Sigmoid colon (tissue), 7 donors: ENCODE results near the gene AGL. TPM values are rescaled to one million over a fixed set of nuclear protein-coding genes. Genes with fewer than 3 reads are reported as not detected.

ENCODE experiments used
- DNase-seq: peaks from one replicate; pipeline ENCODE4 v3.0.0-alpha.2; 2019
- H3K27ac ChIP-seq, 4 donors: fragments of 200-600 bp; sonication (generic); one replicate each; pipeline ENCODE4 v1.5.1; 2016 to 2019; ENCODE audit warnings: mild to moderate bottlenecking in 1 of 4
- H3K27me3 ChIP-seq, 3 donors: fragments of 200-600 bp; sonication (generic); one replicate each; pipeline ENCODE4 v1.5.1; 2019; ENCODE audit warnings: mild to moderate bottlenecking in 1 of 3
- H3K36me3 ChIP-seq, 4 donors: fragments of 200-600 bp; sonication (generic); one replicate each; pipeline ENCODE4 v1.5.1; 2016 to 2019
- H3K4me1 ChIP-seq, 4 donors: fragments of 200-600 bp; sonication (generic); one replicate each; pipeline ENCODE4 v1.5.1; 2017 to 2019
- H3K4me3 ChIP-seq, 4 donors: fragments of 200-600 bp; sonication (generic); one replicate each; pipeline ENCODE4 v1.5.1; 2017 to 2019; ENCODE audit warnings: mild to moderate bottlenecking in 2 of 4, moderate library complexity in 1 of 4
- H3K9me3 ChIP-seq, 4 donors: fragments of 200-600 bp in 3 of 4; sonication (generic) in 3 of 4; one replicate each; pipeline versions ENCODE4 v1.5.1 to v1.6.1; 2013 to 2019
- EP300 ChIP-seq, 4 donors: sonication (generic); formaldehyde crosslinking; IDR thresholded peaks; one replicate each; pipeline ENCODE4 v1.6.1; 2017; ENCODE audit warnings: antibody characterized with exemption in 4 of 4
- POLR2A ChIP-seq, 2 donors: fragments of 450-650 bp; IDR thresholded peaks; one replicate each; pipeline ENCODE4 v1.6.1; 2016; ENCODE audit warnings: antibody characterized with exemption in 2 of 2, mild to moderate bottlenecking in 2 of 2, moderate library complexity in 2 of 2
- POLR2AphosphoS5 ChIP-seq, 4 donors: sonication (generic); formaldehyde crosslinking; IDR thresholded peaks; one replicate each; pipeline ENCODE4 v1.6.1; 2017; ENCODE audit warnings: antibody characterized with exemption in 4 of 4
- WGBS, 2 donors: extraction: QIAGEN DNeasy Blood & Tissue Kit; methylation state at CpG; one replicate each; pipeline ENCODE4 v1.1.7; 2013; 5-methylcytosine and 5-hydroxymethylcytosine counted together
- intact Hi-C: fragments of 100-400 bp; cut with DNase I; formaldehyde crosslinking; loops from one replicate; pipeline ENCODE4 v1.15.1; 2023
- polyA plus RNA-seq, 3 donors: library from polyadenylated mRNA; stranded (reverse); fragments of 200-250 nt; gene quantifications; one replicate each; pipeline ENCODE4 v1.2.3, GENCODE V29; 2013
- total RNA-seq, 4 donors: library from RNA; depleted of rRNA; stranded (reverse); fragments of >200 nt; gene quantifications; one replicate each; pipeline ENCODE4 v1.1.0, GENCODE V29; 2016
- TF ChIP-seq, protein P1 (sequence below), 4 experiments: fragments of 450-650 bp in 3 of 4; fragments of 200-600 bp in 1 of 4; IDR thresholded peaks; one replicate each; pipeline ENCODE4 v1.5.1; 2016 to 2019; ENCODE audit warnings: antibody characterized with exemption in 4 of 4, mild to moderate bottlenecking in 3 of 4, moderate library complexity in 2 of 4
- donor health status: healthy with polysubstance abuse.
- donor health status: Bipolar disorder and iron deficiency.
- donor health status: healthy.

AGL gene
- total RNA-seq = 10 to 100 TPM; 28.3 to 34.3 (median 32.5) TPM
- 1 to 10 TPM; 5.4 to 8.4 (median 6.5) TPM for polyA plus RNA-seq

DNA sequence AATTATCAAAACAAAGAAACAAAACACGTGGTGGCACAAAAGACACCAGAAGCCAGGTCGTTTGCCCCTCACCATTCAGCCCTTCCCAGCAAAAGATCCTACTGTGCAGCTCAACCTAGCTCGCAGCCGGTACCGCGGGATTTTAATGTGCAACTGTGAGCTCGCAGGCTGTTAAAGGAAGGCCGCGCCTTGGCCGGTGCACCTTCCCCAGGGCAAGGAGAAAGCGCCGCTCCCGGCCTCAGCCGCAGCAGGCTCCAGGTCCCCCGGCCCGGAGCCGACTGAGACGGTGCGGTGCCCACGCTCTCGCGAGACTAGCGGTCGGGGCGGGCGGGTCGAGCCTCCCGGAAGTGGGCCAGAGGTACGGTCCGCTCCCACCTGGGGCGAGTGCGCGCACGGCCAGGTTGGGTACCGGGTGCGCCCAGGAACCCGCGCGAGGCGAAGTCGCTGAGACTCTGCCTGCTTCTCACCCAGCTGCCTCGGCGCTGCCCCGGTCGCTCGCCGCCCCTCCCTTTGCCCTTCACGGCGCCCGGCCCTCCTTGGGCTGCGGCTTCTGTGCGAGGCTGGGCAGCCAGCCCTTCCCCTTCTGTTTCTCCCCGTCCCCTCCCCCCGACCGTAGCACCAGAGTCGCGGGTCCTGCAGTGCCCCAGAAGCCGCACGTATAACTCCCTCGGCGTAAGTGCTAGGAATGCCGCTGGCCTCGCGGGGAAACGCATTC, at the start of gene AGL:
Gene AGL (plus strand): TSS at position 618 of the 715 bp plus-strand sequence. CDS start 682 bp downstream, outside the sequence.
- intact Hi-C loops = loop anchor here (1.0 kb wide), 1 partner anchor 42 kb away; no protein-coding TSS in a partner anchor
- WGBS, 2 donors = 0% methylated on average over 65 of the region's 65 CpGs
- DNase-seq = peak; percentile 93
- Histone ChIP-seq H3K9me3 (no peaks in the 10 kb centered on the region), H3K27me3 (no peaks in the 10 kb centered on the region), H3K4me1 (peaks cover 0 to 33% (median 8%) of the 10 kb centered on the region in 4 donors), H3K4me3 (peak within 1 kb of the TSS; percentile 74 to 90 (median 84)), H3K27ac (peak within 1 kb of the TSS; percentile 91 to 93 (median 92)), H3K36me3 (peaks cover 0 to 5% (median 0%) of the 10 kb centered on the region in 4 donors)
- TF ChIP-seq EP300 (IDR thresholded peaks at IDR 0.05) (no peak), POLR2AphosphoS5 (IDR thresholded peaks at IDR 0.05) (peak; percentile 69 to 92 (median 86)), POLR2A (IDR thresholded peaks at IDR 0.05) (peak; percentile 57 to 78)
- TF ChIP-seq, protein P1, sequence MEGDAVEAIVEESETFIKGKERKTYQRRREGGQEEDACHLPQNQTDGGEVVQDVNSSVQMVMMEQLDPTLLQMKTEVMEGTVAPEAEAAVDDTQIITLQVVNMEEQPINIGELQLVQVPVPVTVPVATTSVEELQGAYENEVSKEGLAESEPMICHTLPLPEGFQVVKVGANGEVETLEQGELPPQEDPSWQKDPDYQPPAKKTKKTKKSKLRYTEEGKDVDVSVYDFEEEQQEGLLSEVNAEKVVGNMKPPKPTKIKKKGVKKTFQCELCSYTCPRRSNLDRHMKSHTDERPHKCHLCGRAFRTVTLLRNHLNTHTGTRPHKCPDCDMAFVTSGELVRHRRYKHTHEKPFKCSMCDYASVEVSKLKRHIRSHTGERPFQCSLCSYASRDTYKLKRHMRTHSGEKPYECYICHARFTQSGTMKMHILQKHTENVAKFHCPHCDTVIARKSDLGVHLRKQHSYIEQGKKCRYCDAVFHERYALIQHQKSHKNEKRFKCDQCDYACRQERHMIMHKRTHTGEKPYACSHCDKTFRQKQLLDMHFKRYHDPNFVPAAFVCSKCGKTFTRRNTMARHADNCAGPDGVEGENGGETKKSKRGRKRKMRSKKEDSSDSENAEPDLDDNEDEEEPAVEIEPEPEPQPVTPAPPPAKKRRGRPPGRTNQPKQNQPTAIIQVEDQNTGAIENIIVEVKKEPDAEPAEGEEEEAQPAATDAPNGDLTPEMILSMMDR (IDR thresholded peaks at IDR 0.05) = no peak

DNA sequence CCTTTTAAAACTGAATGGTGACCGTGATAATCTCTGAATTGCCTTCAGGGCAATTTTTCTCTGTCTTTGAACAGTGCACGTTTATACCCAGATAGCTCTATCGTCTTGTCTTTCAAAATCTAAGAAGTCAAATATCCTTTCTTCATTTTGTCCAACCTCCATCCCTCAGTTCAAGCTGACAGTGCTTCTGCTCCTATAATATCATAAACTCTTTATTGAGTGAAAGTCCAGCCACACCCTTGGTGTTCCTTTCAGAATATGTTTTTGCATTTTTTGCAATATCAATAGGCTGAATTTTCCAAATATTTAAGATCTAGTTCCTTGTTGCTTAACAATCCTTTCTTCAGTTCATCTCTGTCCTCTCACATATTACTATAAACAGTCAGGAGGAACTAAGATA, 48.6 kb upstream of the AGL start:
- H3K4me3 ChIP-seq = no peak overlapping the region
- DNase-seq = no peak
- H3K36me3 ChIP-seq = no peaks in the 10 kb centered on the region
- no peaks in the 10 kb centered on the region for H3K9me3 ChIP-seq
- no peak overlapping the region for H3K27ac ChIP-seq
- H3K4me1 ChIP-seq = no peaks in the 10 kb centered on the region
- TF ChIP-seq POLR2A (IDR thresholded peaks at IDR 0.05) (no peak), EP300 (IDR thresholded peaks at IDR 0.05) (no peak), POLR2AphosphoS5 (IDR thresholded peaks at IDR 0.05) (no peak)
- TF ChIP-seq, protein P1 (IDR thresholded peaks at IDR 0.05) = no peak
- H3K27me3 ChIP-seq = no peaks in the 10 kb centered on the region
- intact Hi-C loops = no loop called here
- 17 to 68% methylated on average over 3 of the region's 3 CpGs for WGBS, 2 donors

DNA sequence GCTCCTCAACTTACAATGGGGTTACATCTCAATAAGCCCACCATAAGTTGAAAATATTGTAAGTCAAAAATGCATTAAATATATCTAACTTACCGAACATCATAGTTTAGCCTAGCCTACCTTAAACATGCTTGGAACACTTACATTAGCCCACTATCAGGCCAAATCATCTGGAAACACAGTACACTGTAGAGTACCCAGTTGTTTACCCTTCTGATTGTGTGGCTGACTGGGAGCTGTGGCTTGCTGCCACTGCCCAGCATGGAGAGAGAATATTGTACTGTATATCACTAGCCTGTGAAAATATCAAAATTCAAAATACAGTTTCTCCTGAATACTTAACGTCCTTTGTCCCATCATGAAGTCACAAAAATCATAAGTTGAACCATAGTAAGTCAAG, 43.3 kb upstream of the AGL start:
- Histone ChIP-seq H3K27me3 (no peaks in the 10 kb centered on the region), H3K9me3 (no peaks in the 10 kb centered on the region), H3K4me1 (peaks cover 0 to 13% (median 6%) of the 10 kb centered on the region in 4 donors), H3K36me3 (no peaks in the 10 kb centered on the region), H3K27ac (no peak overlapping the region), H3K4me3 (no peak overlapping the region)
- TF ChIP-seq POLR2AphosphoS5 (IDR thresholded peaks at IDR 0.05) = no peak
- TF ChIP-seq, protein P1 (IDR thresholded peaks at IDR 0.05) = no peak
- TF ChIP-seq EP300 (IDR thresholded peaks at IDR 0.05) = no peak
- no peak for TF ChIP-seq POLR2A (IDR thresholded peaks at IDR 0.05)
- WGBS, 2 donors = 84% methylated on average over 2 of the region's 2 CpGs
- intact Hi-C loops = loop anchor here (5.0 kb wide), 2 partner anchors 230 to 445 kb away; a partner anchor contains a TSS
- DNase-seq = no peak

DNA sequence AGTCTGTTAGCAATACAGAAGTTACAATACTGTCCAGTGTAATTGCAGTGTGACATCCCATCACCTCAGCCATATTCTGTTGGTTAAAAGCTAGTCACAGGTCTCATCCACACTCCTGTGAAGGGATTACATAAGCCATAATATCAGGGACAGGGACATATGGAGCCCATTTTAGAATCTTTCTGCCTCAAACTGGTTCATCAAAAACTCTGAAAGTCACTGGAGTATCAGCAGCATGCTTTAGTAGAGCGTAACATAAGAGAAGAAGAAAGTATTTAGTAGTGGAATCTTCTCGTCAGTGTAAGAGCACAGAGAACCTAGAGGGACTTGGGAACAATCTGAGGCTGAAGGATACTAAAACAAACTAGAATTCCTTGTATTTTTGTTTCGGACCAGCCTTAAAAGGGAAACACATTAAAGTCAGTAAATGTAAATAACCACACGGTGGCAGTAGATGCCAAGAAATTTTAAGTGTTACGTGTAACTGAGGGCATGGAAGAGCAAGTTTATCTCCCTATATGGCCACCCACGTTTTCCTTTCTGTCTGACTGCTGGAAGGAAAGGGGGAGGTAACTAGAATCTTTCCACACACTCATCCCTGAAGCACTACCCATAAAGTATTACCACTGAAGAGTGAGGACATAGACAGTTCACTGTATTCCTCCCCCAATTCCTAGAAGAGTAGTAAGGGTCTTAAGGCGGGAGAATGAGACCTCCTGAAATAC, 41.6 kb upstream of the AGL start:
- intact Hi-C loops = loop anchor here (1.0 to 5.0 kb wide), 7 partner anchors 42 to 1058 kb away; partner anchors contain the start of genes AGL, CDC14A, SASS6 and TRMT13
- peak; percentile 69 for DNase-seq
- WGBS, 2 donors = 17 to 19% methylated on average over 7 of the region's 7 CpGs
- H3K27ac ChIP-seq = peak overlapping the region; percentile 69 to 85 (median 82)
- no peaks in the 10 kb centered on the region for H3K9me3 ChIP-seq
- H3K4me3 ChIP-seq = peak overlapping the region in 3 of 4 donors; percentile 8 to 18 (median 16)
- H3K27me3 ChIP-seq = no peaks in the 10 kb centered on the region
- H3K4me1 ChIP-seq = peaks cover 0 to 13% (median 6%) of the 10 kb centered on the region in 4 donors
- H3K36me3 ChIP-seq = no peaks in the 10 kb centered on the region
- TF ChIP-seq EP300 (IDR thresholded peaks at IDR 0.05) = peak in 1 of 4 donors; percentile 65
- peak; percentile 69 to 83 (median 80) for TF ChIP-seq POLR2AphosphoS5 (IDR thresholded peaks at IDR 0.05)
- peak in 1 of 2 donors; percentile 30 for TF ChIP-seq POLR2A (IDR thresholded peaks at IDR 0.05)
- TF ChIP-seq, protein P1 (IDR thresholded peaks at IDR 0.05) = peak; percentile 32 to 76 (median 61)
